Measurements from ENCODE around the gene NOD2.

NOD2 gene

GRCh38 chr16:50678531-50678930, 14.9 kb upstream of the NOD2 start:
- Histone ChIP-seq H3K4me1 (ENCODE audit: insufficient read depth, insufficient read length) (no peaks in the 10 kb centered on the region), H3K27me3 (ENCODE audit: insufficient read depth, insufficient read length) (no peaks in the 10 kb centered on the region), H3K9me3 (ENCODE audit: insufficient read depth, low read length) (peaks cover 3% of the 10 kb centered on the region; the same call in 1 of the 2 replicates), H3K9ac (ENCODE audit: insufficient read length, low read depth) (no peak overlapping the region), H3K4me3 (ENCODE audit: insufficient read length, low read depth) (no peak overlapping the region), H3K36me3 (ENCODE audit: insufficient read depth, insufficient read length, low read length) (no peaks in the 10 kb centered on the region)
- no peak for DNase-seq (ENCODE audit: low read depth, low spot score)
- TF ChIP-seq YY1 (IDR thresholded peaks at IDR 0.05; ENCODE audit: insufficient read depth, insufficient read length): no peak
- TF ChIP-seq ZNF274 (IDR thresholded peaks at IDR 0.05; ENCODE audit: low read depth, low read length): no peak
- no peak for TF ChIP-seq SUZ12 (IDR thresholded peaks at IDR 0.05; ENCODE audit: extremely low read depth, insufficient read depth, insufficient read length)

GRCh38 chr16:50679266-50679665, 14.1 kb upstream of the NOD2 start:
- Histone ChIP-seq H3K9me3 (ENCODE audit: insufficient read depth, low read length) (no peaks in the 10 kb centered on the region), H3K9ac (ENCODE audit: insufficient read length, low read depth) (no peak overlapping the region)

GRCh38 chr16:50679676-50680555, 13.5 kb upstream of the NOD2 start:
- no peak for TF ChIP-seq SUZ12 (IDR thresholded peaks at IDR 0.05; ENCODE audit: extremely low read depth, insufficient read depth, insufficient read length)
- no peak for TF ChIP-seq YY1 (IDR thresholded peaks at IDR 0.05; ENCODE audit: insufficient read depth, insufficient read length)
- DNase-seq (ENCODE audit: low read depth, low spot score): no peak
- Histone ChIP-seq H3K36me3 (ENCODE audit: insufficient read depth, insufficient read length, low read length) (no peaks in the 10 kb centered on the region), H3K4me1 (ENCODE audit: insufficient read depth, insufficient read length) (no peaks in the 10 kb centered on the region), H3K27me3 (ENCODE audit: insufficient read depth, insufficient read length) (no peaks in the 10 kb centered on the region), H3K4me3 (ENCODE audit: insufficient read length, low read depth) (no peak overlapping the region), H3K9me3 (ENCODE audit: insufficient read depth, low read length) (no peaks in the 10 kb centered on the region), H3K9ac (ENCODE audit: insufficient read length, low read depth) (no peak overlapping the region)

More at GRCh38 chr16:50679266-50679665, 14.1 kb upstream of the NOD2 start:
- Histone ChIP-seq H3K27me3 (ENCODE audit: insufficient read depth, insufficient read length) (no peaks in the 10 kb centered on the region), H3K36me3 (ENCODE audit: insufficient read depth, insufficient read length, low read length) (no peaks in the 10 kb centered on the region), H3K4me3 (ENCODE audit: insufficient read length, low read depth) (no peak overlapping the region), H3K4me1 (ENCODE audit: insufficient read depth, insufficient read length) (no peaks in the 10 kb centered on the region)
- no peak for DNase-seq (ENCODE audit: low read depth, low spot score)
- no peak for TF ChIP-seq ZNF274 (IDR thresholded peaks at IDR 0.05; ENCODE audit: low read depth, low read length)
- TF ChIP-seq YY1 (IDR thresholded peaks at IDR 0.05; ENCODE audit: insufficient read depth, insufficient read length): no peak
- no peak for TF ChIP-seq SUZ12 (IDR thresholded peaks at IDR 0.05; ENCODE audit: extremely low read depth, insufficient read depth, insufficient read length)

- H3K27me3 ChIP-seq (ENCODE audit: insufficient read depth, insufficient read length): no peaks in the 10 kb centered on the region
- no peak overlapping the region for H3K4me3 ChIP-seq (ENCODE audit: insufficient read length, low read depth)
- no peak for DNase-seq (ENCODE audit: low read depth, low spot score)
- no peak overlapping the region for H3K9ac ChIP-seq (ENCODE audit: insufficient read length, low read depth)
- no peaks in the 10 kb centered on the region for H3K9me3 ChIP-seq (ENCODE audit: insufficient read depth, low read length)
- H3K36me3 ChIP-seq (ENCODE audit: insufficient read depth, insufficient read length, low read length): no peaks in the 10 kb centered on the region
- no peaks in the 10 kb centered on the region for H3K4me1 ChIP-seq (ENCODE audit: insufficient read depth, insufficient read length)
- TF ChIP-seq SUZ12 (IDR thresholded peaks at IDR 0.05; ENCODE audit: extremely low read depth, insufficient read depth, insufficient read length) (no peak), YY1 (IDR thresholded peaks at IDR 0.05; ENCODE audit: insufficient read depth, insufficient read length) (no peak), ZNF274 (IDR thresholded peaks at IDR 0.05; ENCODE audit: low read depth, low read length) (no peak)
Observed at GRCh38 chr16:50680556-50680893, 12.9 kb upstream of the NOD2 start.

GRCh38 chr16:50681021-50681885, 12.2 kb upstream of the NOD2 start, which contains the start of gene SNX20:
SNX20 (minus strand) TSS chr16:50681312; CDS start chr16:50677526, 3,786 bp downstream.
- H3K9ac ChIP-seq (ENCODE audit: insufficient read length, low read depth): no peak within 1 kb of the TSS

GRCh38 chr16:50683689-50684374, 9.6 kb upstream of the NOD2 start:
- Histone ChIP-seq H3K9ac (ENCODE audit: insufficient read length, low read depth) (no peak overlapping the region), H3K36me3 (ENCODE audit: insufficient read depth, insufficient read length, low read length) (no peaks in the 10 kb centered on the region), H3K9me3 (ENCODE audit: insufficient read depth, low read length) (no peaks in the 10 kb centered on the region), H3K4me3 (ENCODE audit: insufficient read length, low read depth) (no peak overlapping the region), H3K27me3 (ENCODE audit: insufficient read depth, insufficient read length) (no peaks in the 10 kb centered on the region), H3K4me1 (ENCODE audit: insufficient read depth, insufficient read length) (no peaks in the 10 kb centered on the region)
- TF ChIP-seq ZNF274 (IDR thresholded peaks at IDR 0.05; ENCODE audit: low read depth, low read length) (no peak), YY1 (IDR thresholded peaks at IDR 0.05; ENCODE audit: insufficient read depth, insufficient read length) (no peak), SUZ12 (IDR thresholded peaks at IDR 0.05; ENCODE audit: extremely low read depth, insufficient read depth, insufficient read length) (no peak)
- no peak for DNase-seq (ENCODE audit: low read depth, low spot score)

More at GRCh38 chr16:50681021-50681885, 12.2 kb upstream of the NOD2 start, which contains the start of gene SNX20:
- H3K4me1 ChIP-seq (ENCODE audit: insufficient read depth, insufficient read length): no peaks in the 10 kb centered on the region
- no peaks in the 10 kb centered on the region for H3K9me3 ChIP-seq (ENCODE audit: insufficient read depth, low read length)
- no peak for DNase-seq (ENCODE audit: low read depth, low spot score)
- no peaks in the 10 kb centered on the region for H3K27me3 ChIP-seq (ENCODE audit: insufficient read depth, insufficient read length)
- no peak for TF ChIP-seq ZNF274 (IDR thresholded peaks at IDR 0.05; ENCODE audit: low read depth, low read length)
- no peak for TF ChIP-seq SUZ12 (IDR thresholded peaks at IDR 0.05; ENCODE audit: extremely low read depth, insufficient read depth, insufficient read length)
- TF ChIP-seq YY1 (IDR thresholded peaks at IDR 0.05; ENCODE audit: insufficient read depth, insufficient read length): no peak
- H3K4me3 ChIP-seq (ENCODE audit: insufficient read length, low read depth): no peak within 1 kb of the TSS
- no peaks in the 10 kb centered on the region for H3K36me3 ChIP-seq (ENCODE audit: insufficient read depth, insufficient read length, low read length)
